Measurements from ENCODE around the gene PDE3A.
"Not testable (repeated sequence)": the region's sequence is repeated elsewhere in the genome, so short reads cannot be mapped to it uniquely, and the experiment has no call there.

Gene PDE3A

DNA sequence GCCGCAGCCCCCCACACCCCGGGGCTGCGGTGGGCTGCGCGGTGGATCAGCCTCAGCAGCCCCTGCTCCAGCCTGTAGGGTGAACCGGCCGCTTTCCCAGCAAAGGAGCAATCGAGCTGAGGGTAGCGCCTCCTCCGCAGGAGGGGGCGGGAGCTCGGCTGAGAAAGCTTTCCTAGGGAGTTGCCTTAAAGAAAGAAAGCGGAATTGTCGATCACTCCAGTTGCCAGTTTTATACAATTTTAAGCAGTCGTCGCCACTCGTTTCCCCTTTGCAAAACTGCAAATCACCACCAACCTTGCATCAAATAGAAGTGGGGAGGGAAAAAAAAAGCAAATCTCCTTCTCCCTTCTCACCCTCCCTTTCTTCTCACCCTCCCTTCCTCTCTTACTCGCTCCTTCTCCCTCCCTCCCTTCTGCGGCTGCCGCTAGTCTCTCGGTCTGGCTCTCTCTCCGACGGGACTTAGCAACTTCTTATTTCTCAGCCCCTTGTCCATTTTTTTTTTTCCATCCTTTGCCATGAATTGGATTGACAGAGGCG lies at the start of gene PDE3A:
PDE3A (plus strand) TSS at position 424 of the 537 bp plus-strand sequence. CDS start 748 bp downstream, outside the sequence.
- no peak for DNase-seq (ENCODE audit: low read depth)

DNA sequence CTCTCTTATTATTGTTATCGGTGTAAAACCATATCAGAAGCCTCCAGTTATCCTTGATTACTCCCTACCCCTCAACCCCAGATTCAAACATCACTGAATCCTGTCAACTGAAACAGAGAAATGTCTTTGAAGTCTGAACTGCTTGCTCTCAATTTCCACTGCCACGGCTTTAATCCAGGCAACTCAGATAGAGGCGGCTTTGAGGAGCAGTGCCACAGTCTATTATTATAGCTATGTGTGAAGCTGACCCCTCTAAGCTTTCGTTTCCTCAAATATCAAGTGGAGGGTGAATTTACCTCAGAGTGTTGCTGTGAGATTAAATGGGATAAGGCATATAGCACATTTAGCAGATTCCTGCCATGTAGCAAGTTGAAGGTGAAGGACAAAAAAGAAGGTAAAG lies 49.0 kb upstream of the PDE3A start:
- DNase-seq (ENCODE audit: low read depth): no peak

DNA sequence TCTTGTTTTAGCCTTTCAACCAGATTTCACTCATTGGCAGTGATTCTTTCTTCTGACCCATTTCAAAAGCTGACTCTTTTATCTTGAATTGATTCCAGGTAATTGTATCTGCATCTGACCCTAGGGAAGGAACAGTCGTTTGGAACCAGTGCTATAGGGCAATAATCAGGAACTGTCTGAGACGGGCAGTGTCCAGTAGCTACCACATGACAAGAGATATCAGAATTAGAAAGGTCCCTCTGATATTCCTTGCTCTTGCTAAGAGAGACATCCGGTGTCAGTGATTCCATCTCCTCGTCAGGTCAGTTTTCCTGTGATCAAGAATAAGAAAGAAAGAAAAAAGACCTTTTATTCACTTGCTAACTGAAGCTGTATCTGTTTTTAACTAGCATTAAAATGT lies 47.8 kb upstream of the PDE3A start:
- DNase-seq (ENCODE audit: low read depth): no peak

DNA sequence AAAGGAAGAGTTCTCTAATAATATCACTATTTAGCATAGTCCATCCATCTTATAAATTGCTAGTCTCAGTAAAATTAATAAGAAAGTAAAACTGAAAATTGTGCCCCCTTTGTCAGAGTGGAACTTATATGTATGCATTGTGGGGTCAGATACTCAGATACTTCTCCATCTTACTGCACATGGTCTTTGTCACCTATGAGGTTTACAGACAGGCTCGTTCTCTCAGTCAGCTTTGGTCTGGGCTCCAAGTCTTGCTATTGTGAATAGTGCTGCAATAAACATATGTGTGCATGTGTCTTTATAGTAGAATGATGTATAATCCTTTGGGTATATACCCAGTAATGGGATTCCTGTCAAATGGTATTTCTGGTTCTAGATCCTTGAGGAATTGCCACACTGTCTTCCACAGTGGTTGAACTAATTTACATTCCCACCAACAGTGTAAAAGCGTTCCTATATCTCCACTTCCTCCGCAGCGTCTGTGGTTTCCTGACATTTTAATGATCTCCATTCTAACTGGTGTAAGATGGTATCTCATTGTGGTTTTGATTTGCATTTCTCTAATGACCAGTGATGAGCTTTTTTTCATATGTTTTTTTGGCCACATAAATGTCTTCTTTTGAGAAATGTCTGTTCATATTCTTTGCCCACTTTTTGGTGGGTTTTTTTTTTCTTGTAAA lies 37.4 kb upstream of the PDE3A start:
- DNase-seq (ENCODE audit: low read depth): not testable (repeated sequence)

DNA sequence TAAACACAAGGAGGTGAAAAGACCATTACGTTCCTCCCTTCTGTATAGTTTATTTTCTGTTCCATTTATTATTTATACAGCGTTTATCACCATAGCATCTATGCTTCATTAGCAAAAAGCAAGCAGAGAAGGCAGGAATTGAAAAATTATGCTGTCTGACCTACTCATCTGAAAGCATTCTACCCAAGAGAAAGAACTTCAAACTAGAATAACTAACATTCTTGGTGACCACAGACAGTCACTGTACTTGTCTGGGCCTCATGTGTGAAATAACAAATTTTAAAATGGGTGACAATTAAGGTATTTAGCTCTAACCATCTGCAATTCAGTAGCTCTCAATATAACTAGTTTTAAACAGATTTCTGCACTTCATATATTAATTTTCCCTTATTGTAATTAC lies 29.3 kb upstream of the PDE3A start:
- no peak for DNase-seq (ENCODE audit: low read depth)

DNA sequence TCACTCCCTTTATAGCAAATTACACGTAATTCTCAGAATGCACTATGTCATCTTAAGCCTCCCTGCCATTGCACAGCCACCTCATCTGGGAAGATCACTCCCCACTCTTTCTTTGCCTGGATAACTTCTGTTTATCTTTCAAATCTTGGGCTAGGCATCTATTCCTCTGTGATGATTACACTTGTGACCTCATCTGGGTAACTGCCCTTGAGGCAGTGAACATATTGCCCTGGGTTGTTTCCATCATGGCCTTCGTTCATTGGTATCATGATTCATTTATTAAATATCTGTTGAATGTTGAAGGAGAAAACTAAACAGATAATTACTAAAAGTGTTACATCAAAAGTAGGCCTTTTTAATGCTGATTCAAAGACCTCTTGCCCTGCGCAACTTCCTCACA lies 26.2 kb upstream of the PDE3A start:
- no peak for DNase-seq (ENCODE audit: low read depth)

DNA sequence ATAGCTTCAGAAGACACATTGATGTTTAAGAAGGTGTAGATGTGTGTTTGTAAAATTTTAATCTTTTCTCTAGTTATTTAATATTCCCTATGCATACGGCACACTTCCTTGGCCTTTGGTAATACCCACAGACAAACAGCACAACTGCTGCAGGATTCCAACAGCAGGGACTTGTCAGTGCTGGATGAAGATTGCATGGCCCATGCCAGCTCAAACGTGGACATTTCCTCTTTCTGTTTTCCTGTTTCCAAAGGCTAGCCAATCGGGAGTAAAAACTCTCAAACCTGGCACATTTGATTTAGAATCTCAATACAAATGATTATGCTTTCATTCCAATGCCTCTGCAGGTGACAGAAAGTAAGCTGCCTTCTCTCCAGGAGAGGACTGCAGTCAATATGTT lies 22.5 kb upstream of the PDE3A start:
- no peak for DNase-seq (ENCODE audit: low read depth)

DNA sequence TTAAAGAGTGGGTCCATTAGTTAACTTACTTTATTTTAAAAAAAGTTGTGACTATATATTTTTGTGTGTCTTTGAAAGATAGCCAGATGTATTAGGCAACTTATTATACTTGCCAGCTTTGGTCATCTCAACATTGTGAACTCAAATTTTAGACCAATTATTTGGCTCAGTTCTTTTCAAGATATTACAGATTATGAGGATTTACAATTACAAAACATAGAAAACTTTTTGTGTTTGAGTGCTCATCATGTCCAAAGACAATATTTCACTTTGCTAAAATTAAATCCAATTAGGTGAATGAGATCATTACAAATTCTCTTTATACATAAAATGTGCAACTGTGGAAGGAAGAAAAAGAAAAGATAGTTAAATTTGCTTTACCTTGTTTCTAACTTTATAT lies 18.3 kb upstream of the PDE3A start:
- no peak for DNase-seq (ENCODE audit: low read depth)

DNA sequence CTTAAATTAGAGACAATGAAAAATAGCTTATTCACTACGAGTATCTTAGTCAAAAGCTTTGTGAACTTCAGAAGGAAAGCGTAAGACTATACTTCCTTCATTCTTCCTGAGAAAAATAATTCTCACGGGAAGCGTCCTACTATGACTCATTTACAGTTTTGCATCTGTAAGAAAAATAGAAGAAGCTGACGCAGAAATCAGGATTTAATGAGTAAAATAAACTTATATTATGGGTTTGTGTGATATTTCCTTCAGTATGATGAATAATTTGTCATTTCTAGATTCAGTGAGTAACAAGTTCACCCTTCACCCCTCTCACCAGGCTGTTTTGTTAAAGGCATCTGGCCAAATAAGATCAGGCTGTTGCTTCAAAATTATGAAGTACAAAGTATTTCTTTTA lies 17.8 kb upstream of the PDE3A start:
- DNase-seq (ENCODE audit: low read depth): no peak

DNA sequence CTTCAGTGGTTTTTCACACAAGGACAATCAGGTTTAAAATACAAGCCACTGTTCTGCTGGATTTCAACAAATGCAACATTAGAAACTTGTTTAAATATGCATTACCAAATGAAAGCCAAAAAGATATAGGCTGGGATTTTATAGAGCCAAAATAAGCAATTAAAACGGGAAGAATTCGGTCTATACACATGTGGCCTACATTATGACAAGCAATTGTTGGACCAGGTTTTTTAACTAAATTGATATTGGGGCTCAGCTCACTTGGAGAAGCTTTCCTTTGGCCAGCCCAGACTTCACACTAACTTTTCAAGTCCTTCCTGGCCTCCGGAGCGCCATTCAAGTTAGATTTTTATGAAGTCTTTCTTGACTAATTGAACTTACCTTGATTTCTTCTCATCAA lies 16.9 kb upstream of the PDE3A start:
- no peak for DNase-seq (ENCODE audit: low read depth)

DNA sequence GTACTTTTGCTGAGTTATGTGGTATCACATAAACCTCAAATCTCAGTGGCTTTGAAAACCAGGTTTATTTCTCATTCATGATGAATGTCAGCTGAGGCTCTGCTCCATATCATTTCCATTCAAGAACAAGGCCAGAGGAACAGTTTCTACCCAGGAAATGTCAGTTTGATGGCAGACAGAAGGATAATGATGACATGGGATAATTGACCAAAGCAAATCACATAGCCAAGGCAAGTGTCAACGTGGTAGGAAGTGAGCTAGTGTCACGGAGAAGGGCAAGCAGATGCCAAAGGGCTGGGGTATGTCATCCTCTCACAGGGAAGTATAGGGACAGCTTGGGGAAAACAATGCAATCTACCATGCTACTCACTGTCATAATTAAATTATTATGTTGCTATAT lies 12.3 kb upstream of the PDE3A start:
- no peak for DNase-seq (ENCODE audit: low read depth)

DNA sequence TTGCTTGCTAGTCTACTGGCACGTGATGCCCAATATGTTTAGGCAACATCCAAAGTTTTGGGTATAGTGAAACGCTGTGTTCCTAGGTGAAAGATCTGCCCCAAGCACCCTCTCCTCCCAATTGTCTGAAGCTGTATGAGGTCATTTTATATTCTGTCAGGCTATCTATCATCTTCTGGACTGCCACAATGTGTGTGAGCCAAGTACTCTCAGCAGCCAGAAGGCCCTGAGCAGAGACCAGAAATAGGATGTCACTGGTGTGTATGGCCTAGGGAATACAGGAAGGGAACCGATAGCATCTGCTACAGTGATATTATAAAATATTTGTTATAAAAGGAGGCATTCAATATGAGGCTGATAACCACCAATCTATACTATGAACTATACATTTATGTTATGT lies 7.9 kb upstream of the PDE3A start:
- DNase-seq (ENCODE audit: low read depth): no peak

DNA sequence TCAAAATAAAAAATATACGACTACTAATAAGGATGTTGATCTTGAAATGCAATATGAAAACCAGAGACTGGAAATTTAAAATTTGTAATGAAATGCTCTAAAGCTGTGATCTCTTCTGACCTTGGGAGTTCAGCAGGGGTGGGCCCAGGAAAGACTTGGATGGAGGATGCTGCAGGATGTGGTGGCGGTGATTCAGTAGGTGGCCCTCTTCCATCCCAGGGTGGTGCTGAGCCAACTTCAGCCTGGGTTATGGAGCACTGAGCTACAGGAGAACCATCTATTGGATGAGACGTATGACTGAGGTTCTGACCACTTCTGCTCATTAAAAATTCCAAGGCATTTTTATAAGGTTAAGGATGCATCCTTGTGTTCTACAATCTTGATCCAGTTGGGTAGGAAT lies 6.9 kb upstream of the PDE3A start:
- no peak for DNase-seq (ENCODE audit: low read depth)

DNA sequence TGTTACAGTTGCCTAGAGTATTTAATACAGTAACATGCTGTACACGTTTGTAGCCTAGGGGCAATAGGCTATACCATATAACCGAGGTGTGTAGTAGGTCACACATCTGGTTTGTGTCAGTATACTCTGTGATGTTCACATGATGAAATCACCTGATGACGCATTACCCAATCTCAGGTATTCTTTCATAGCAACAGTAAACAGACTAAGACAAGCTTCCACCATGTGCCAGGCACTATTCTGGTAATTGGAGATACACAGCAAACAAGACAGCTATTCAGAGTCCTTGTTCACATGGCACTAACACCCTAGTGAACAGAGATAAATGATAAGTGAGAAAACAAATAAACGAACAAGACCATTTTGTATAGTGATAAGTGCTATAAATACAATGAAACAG lies 3.8 kb upstream of the PDE3A start:
- no peak for DNase-seq (ENCODE audit: low read depth)

DNA sequence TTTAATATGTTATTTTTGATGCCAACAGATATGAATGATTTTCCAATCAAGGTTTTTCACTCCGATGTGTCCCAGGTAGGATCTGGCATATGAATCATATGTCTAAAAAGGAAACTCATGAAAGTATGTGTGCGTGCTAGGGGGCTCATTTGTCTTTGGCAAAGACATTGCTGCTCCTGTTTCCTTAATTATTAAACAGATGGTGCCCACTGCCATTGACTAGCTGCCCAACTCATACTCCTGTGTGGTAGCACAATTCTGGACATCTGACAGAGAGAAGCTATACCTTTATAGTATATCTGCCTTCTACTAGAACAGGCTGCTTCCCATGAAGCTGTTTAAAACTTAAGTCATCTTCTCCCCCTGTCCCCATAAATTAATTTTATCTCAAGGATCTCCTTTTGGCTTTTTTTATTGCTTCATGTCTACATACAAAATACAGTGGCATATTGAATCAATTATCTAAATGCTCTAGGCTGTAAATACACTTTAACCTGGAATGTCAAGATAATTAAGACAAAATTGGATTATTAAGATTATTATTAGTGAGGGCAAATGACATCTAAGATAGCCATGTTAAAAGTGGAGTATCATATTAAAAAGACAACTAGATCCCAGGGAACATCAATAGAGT lies 1.4 kb upstream of the PDE3A start:
- DNase-seq (ENCODE audit: low read depth): no peak

DNA sequence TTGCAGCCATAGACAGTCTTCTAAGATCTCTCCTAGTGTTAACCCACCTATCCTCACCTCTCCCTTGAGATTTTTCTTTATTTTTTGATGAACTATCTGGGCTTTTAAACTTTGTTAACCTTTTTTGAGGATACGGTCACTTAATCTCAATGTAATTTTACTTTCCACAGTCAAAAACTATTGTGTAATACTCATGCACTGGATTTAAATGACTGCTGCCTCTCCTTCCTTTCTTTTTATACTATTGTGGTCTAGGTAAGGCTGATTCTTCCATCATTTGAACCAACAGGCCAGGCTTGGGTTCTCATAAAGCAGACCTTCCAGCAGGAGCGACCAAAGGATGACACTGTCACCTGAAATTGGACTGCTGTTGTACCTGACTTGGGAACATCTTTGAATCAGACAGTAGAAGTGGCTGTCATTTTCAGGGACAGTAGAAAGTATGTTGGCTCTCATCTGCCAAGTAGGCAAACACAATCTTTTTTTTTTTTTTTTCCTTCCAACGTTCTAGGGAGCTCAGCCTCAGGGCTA lies 689 bp upstream of the PDE3A start:
- no peak for DNase-seq (ENCODE audit: low read depth)

DNA sequence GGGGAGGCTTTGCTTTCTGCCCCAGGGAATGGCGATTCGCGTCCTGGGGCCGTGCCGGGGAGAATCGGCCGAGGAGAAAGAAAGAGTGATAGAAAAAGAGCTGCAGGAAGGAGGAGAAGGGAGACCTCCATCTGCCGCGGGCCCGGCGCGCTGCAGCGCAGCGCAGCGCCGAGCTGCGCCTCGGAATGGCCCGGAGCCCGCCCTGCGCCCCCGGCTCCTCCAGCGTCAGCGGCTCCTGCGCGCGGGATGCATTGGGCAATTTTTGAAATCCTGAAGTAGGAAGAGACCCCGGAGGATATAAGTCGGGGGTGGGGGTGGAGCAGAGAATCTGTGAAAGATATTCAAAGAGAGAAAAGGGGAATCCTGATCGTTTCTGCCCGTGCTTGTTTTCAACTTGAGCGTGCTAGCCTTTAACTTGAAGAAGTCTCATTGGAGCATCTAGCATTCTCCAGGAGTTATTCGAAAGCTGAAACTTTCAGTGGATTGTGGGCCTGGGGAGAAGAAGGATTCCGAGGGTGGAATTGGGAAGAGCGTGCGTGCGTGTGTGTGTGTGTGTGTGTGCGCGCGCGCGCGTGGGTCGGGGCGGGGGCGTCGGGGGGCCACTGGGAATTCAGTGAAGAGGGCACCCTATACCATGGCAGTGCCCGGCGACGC lies 441 bp downstream of the PDE3A start:
- no peak for DNase-seq (ENCODE audit: low read depth)

DNA sequence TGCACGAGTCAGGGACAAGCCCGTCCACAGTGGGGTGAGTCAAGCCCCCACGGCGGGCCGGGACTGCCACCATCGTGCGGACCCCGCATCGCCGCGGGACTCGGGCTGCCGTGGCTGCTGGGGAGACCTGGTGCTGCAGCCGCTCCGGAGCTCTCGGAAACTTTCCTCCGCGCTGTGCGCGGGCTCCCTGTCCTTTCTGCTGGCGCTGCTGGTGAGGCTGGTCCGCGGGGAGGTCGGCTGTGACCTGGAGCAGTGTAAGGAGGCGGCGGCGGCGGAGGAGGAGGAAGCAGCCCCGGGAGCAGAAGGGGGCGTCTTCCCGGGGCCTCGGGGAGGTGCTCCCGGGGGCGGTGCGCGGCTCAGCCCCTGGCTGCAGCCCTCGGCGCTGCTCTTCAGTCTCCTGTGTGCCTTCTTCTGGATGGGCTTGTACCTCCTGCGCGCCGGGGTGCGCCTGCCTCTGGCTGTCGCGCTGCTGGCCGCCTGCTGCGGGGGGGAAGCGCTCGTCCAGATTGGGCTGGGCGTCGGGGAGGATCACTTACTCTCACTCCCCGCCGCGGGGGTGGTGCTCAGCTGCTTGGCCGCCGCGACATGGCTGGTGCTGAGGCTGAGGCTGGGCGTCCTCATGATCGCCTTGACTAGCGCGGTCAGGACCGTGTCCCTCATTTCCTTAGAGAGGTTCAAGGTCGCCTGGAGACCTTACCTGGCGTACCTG lies 1.1 kb downstream of the PDE3A start:
- DNase-seq (ENCODE audit: low read depth): no peak

DNA sequence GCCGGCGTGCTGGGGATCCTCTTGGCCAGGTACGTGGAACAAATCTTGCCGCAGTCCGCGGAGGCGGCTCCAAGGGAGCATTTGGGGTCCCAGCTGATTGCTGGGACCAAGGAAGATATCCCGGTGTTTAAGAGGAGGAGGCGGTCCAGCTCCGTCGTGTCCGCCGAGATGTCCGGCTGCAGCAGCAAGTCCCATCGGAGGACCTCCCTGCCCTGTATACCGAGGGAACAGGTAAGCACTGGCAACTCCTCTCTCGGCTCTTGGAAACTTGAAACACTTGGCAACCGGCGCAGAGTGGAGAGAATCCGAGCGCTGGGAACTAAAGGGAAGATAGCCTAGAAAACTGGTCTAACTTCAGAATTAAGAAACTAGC lies 1.7 kb downstream of the PDE3A start:
- no peak for DNase-seq (ENCODE audit: low read depth)

DNA sequence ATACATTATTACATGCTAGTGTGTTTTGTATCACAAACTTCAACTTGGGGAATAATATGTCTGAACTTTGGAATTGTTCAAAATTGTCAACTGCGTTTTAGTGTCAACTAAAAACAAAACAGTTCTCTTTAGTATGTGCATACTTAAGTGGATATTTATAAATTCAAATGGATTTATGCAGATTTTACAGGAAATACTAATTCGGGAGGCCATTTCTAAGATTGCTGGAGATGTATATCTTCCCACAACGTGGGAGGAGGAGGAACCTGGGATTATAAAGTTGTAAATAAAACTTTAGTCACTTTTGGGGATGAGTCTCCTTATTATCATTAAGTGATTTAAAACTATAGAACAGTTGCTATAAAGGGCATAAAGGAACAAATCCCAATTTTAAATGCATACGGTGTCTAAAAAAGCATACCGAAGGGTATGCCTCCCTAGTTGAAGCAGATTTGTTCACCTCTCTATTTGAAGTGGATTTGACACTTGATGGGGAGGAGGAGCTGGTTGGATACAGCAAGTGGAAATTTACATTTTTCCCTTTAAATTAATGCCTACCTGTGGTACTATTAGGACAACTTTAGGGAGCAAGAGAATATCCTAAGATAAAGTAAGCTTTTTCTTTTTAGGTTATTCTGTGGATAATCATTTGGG lies 2.7 kb downstream of the PDE3A start:
- DNase-seq (ENCODE audit: low read depth): no peak

DNA sequence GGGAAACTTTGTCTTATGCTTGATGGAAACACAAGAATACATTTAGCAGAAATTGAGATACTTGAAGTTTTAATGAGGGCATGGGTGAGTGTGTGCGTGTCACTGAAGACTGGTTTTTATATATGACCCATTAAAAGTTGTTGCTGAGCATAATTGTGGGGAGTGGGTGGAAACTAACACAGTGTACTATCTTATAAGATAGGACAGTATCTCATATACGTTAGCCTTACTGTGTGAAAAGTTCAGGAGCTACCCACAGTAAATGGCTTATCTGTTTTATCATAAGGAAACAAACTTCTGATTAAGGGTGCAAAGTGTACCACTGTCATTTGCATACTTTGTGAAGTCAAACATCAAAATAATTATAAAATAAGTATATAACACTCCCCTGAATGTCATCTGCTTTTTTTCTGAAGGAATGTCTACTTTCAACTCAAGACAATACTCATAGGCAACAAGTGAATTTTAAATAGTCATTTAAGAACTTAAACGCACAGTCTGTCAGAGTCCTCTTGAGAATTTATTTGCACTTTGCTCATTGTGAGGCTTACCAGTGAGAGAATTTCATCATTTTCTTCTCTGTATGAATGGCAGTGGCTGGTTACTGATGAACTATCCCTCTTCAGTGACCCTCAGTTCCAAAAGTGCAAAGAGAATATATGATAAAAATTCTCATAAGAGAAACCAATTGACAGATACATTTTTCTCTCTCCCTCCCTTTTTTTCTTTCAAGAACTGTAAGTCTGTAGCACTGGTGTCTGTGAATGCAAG lies 4.2 kb downstream of the PDE3A start:
- DNase-seq (ENCODE audit: low read depth): no peak

Measured in stimulated activated CD8-positive, alpha-beta memory T cell treated with anti-CD3 and anti-CD28 coated beads, Interleukin-7, amount 100 ng/mL, for 24 hours (primary cell).